HG02970 (cell line): Measurements from ENCODE around the gene ZNG1E.
"Not testable (repeated sequence)": the region's sequence is repeated elsewhere in the genome, so short reads cannot be mapped to it uniquely, and the experiment has no call there.

ENCODE experiments used
- ATAC-seq: cut with Tn5 transposase; IDR thresholded peaks from one replicate; pipeline ENCODE4 v1.9.1; 2021; ENCODE audit warnings: mild to moderate bottlenecking, moderate library complexity, moderate number of reproducible peaks; ENCODE audit not compliant: unreplicated experiment, low FRiP score

ZNG1E gene

DNA sequence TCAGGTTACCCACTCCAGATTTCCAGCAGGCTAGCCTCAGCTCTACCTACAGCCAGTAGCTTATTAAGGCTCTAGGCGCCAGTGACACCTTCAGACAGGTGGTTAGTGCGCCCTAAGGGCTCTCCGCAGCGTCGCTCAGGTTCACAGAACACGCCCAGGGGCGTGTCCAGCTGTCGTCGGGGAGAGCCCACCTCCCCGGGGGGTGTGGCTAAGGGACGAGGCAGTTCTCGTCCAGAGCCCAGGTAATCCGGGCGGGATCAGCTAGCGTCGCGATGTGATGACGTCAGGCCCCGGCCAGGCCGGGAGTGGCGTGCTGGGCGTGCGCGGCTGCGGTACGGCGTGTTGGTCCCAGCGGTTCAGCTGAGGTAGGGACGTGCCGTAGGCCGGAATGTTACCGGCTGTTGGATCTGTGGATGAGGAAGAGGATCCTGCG is at the start of gene ZNG1E:
TSS of gene ZNG1E (plus strand) at position 340 of the 433 bp plus-strand sequence. CDS start at position 389, 49 bp downstream.
- ATAC-seq, result not testable (repeated sequence)

DNA sequence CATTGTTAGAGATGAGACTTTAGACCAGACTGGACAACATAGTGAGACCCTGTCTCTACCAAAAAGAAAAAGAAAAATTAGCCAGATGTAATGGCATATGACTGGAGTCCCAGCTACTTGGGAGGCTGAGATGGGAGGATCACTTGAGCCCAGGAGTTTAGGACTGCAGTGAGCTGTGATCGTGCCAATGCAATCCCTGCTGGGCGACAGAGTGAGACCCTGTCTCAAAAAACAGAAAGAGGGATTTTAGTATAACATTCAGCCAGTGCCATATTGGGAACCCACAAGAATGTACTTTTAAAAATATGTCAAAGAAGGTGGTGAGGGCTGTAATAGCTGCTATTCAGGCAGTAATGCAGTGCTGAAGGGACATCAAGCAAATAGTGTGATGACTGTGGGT is 2.1 kb upstream of the ZNG1E start:
- not testable (repeated sequence) for ATAC-seq

DNA sequence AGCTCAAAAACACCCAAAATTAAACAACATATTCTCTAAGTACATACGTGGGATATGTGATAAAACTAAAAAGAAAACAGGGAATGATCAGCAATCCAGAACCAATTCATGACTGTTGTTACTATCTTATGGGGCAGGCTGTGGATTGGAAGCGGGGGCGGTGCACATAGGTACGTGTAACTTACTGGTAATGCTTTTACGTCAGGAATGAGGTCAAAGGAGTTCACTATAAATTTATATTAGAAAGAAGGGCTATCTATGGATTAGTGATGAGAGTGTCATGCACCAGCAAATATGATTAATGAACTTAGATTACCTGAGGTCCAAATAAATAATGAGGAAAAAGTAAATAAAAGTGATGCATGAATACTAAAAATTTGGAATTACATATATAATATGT is 710 bp upstream of the ZNG1E start:
- not testable (repeated sequence) for ATAC-seq

DNA sequence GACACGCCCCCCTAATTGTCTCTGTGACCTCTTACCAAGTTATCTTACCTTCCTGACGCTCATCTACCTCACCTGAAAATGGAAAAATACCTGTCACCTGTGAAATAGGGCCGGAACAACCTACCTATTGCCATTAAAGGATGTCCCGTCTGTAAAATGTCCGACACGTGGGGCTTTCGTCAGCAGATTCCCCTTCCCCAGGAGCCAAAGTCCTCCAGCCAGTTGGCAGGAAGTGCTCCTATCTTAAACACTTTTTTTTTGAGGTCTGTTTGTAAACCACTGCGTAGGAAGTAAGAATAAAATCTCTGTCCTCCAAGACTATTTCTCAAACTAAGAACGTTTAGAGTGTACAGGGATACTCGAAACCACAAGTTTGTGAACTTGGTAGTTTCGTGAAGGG is 661 bp downstream of the ZNG1E start:
- not testable (repeated sequence) for ATAC-seq

DNA sequence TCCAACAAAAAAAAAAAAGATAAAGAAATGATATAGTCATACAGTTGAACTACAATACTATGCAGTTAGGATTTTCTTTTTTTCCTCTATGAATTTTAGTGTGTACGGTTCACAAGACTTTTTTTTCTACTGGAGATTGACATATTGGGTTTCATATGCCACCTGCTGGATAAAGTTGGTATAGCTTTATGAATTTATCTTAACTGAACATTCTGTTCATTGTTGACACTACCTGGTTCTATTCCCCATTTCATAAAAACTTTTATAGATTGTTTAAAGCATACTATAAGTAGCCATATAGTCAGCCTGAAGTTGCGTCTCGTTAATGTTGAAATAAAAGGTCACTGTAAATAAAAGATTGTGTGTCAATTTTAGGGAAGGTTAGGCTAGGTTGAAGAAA is 2.8 kb downstream of the ZNG1E start:
- not testable (repeated sequence) for ATAC-seq

DNA sequence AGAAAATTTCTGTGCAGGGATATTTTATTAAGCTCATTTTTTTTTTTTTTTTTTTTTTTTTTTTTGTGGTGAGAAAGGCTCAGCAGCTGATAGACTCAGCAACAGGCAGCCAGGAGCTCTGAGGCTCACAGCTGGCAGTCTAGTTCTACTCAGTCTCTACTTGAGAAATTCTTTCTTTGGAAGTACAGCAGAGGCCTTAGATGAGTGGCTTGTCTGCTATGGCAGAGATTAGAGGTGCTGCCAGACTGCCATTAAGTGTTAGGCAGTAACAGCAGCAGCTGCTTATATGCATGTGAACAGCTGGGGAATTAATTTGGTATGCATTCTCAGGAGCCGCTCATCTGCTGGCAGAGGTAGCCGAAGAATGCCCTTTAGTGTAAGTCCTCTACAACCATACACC is 27.8 kb downstream of the ZNG1E start:
- ATAC-seq, result not testable (repeated sequence)

DNA sequence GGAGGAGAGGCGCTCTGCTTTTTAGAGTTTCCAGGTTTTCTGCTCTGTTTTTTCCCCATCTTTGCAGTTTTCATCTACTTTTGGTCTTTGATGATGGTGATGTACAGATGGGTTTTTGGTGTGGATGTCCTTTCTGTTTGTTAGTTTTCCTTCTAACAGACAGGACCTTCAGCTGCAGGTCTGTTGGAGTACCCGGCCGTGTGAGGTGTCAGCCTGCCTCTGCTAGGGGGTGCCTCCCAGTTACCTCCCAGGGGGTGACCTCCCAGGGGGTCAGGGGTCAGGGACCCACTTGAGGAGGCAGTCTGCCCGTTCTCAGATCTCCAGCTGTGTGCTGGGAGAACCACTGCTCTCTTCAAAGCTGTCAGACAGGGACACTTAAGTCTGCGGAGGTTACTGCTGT is 38.7 kb downstream of the ZNG1E start:
- not testable (repeated sequence) for ATAC-seq

DNA sequence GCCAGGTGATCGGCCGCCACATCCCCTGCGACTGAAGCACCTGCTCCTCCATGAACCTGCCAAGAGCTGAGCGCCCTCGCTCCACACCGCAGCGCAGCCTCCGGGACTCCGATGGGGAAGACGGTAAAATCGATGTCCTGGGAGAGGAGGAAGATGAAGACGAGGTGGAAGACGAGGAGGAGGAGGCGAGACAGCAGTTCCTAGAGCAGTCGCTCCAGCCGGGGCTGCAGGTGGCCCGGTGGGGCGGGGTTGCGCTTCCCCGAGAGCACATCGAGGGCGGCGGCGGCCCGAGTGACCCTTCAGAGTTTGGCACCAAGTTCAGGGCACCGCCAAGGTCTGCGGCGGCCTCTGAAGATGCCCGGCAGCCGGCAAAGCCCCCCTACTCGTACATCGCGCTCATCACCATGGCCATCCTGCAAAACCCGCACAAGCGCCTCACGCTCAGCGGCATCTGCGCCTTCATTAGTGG is 61.4 kb downstream of the ZNG1E start, which contains the start of gene FOXD4L4:
TSS of gene FOXD4L4 (plus strand) at position 51 of the 469 bp plus-strand sequence. CDS start at position 51, 0 bp downstream.
- not testable (repeated sequence) for ATAC-seq

DNA sequence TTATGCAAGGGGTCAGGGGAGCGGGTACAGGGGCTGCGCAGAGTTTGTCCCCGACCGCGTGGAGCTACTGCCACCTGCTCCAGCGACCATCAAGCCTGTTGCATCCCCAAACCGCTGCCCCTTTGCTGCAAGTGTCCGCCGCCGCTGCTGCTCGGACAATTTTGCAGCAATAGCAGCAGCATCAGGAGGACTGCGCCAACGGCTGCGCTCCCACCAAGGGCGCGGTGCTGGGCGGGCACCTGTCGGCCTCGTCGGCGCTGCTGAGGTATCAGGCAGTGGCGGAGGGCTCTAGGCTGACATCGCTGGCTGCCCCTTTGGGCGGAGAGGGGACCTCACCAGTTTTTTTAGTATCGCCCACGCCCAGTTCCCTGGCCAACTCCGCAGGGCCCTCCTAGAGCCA is 62.4 kb downstream of the ZNG1E start:
- ATAC-seq, result not testable (repeated sequence)
